HepG2 (cell line): ENCODE results near the gene LENG1. TPM values are rescaled to one million over a fixed set of nuclear protein-coding genes. Genes with fewer than 3 reads are reported as not detected.

Experiments used
- ARID2 ChIP-seq: sonication (generic); formaldehyde crosslinking; IDR thresholded peaks from 2 replicates; pipeline ENCODE4 v1.8.1; 2022; ENCODE audit warnings: mild to moderate bottlenecking, missing genetic modification reagents, borderline replicate concordance
- ATF7-NPFF ChIP-seq: sonication (generic); formaldehyde crosslinking; IDR thresholded peaks from 2 replicates; pipeline ENCODE4 v1.8.1; 2023; ENCODE audit warnings: mild to moderate bottlenecking, low read depth, missing genetic modification reagents, moderate library complexity
- BORCS8-MEF2B ChIP-seq: sonication (generic); formaldehyde crosslinking; IDR thresholded peaks from 2 replicates; pipeline ENCODE4 v1.8.0; 2022; ENCODE audit warnings: mild to moderate bottlenecking, missing genetic modification reagents
- EED ChIP-seq: sonication (generic); formaldehyde crosslinking; IDR thresholded peaks from 2 replicates; pipeline ENCODE4 v1.5.0; 2020; ENCODE audit warnings: mild to moderate bottlenecking, missing genetic modification reagents
- JUN ChIP-seq: sonication (generic); formaldehyde crosslinking; IDR thresholded peaks from 2 replicates; pipeline ENCODE4 v1.4.0; 2020; ENCODE audit warnings: mild to moderate bottlenecking, missing genetic modification reagents
- SMYD3 ChIP-seq: sonication (generic); formaldehyde crosslinking; IDR thresholded peaks from 2 replicates; pipeline ENCODE4 v1.8.1; 2023; ENCODE audit warnings: mild to moderate bottlenecking, missing genetic modification reagents
- ZNF354B ChIP-seq: sonication (generic); formaldehyde crosslinking; IDR thresholded peaks from 2 replicates; pipeline ENCODE4 v1.8.0; 2022; ENCODE audit warnings: mild to moderate bottlenecking, missing genetic modification reagents
- ZNF746 ChIP-seq: sonication (generic); formaldehyde crosslinking; IDR thresholded peaks from 2 replicates; pipeline ENCODE4 v1.8.0; 2022; ENCODE audit warnings: mild to moderate bottlenecking, missing genetic modification reagents
- ZNF891 ChIP-seq: sonication (generic); formaldehyde crosslinking; IDR thresholded peaks from 2 replicates; pipeline ENCODE4 v1.5.0; 2020; ENCODE audit warnings: mild to moderate bottlenecking, missing genetic modification reagents
- ZSCAN29 ChIP-seq: sonication (generic); formaldehyde crosslinking; conservative IDR thresholded peaks from 2 replicates; pipeline ENCODE4 v1.4.0; 2020; ENCODE audit warnings: mild to moderate bottlenecking, missing genetic modification reagents
- ZSCAN31 ChIP-seq: sonication (generic); formaldehyde crosslinking; IDR thresholded peaks from 2 replicates; pipeline ENCODE4 v1.5.0; 2020; ENCODE audit warnings: low read depth, mild to moderate bottlenecking, missing genetic modification reagents
- polyA plus RNA-seq, 8 experiments: library from polyadenylated mRNA; depleted of rRNA in 3 of 8; stranded (reverse) in 7 of 8; unstranded in 1 of 8; fragments of >200 nt; fragmentation: Illumina TruSeq in 4 of 8; extraction: Trizol in 4 of 8; gene quantifications; 2 replicates each; pipeline versions ENCODE4 v1.2.1 to v1.2.3, GENCODE V29; 2011 to 2016; ENCODE audit warnings: low read depth in 4 of 8, missing spikeins in 1 of 8, mixed read lengths in 1 of 8; ENCODE audit not compliant: insufficient read depth in 1 of 8
- total RNA-seq, 5 experiments: library from RNA; depleted of rRNA; stranded (reverse); fragments of >200 nt; fragmentation: Illumina TruSeq; extraction: Trizol; gene quantifications; 2 replicates each; pipeline ENCODE4 v1.2.3, GENCODE V29; 2016; ENCODE audit warnings: low read depth in 1 of 5
- TF ChIP-seq, protein P1 (sequence below): sonication (generic); formaldehyde crosslinking; IDR thresholded peaks from 2 replicates; pipeline ENCODE4 v1.5.0; 2020; ENCODE audit warnings: mild to moderate bottlenecking, missing genetic modification reagents, moderate library complexity
- TF ChIP-seq, protein P2 (sequence below): sonication (generic); formaldehyde crosslinking; IDR thresholded peaks from 2 replicates; pipeline ENCODE4 v1.8.1; 2023; ENCODE audit warnings: mild to moderate bottlenecking, missing genetic modification reagents, borderline replicate concordance
- TF ChIP-seq, protein P3 (sequence below): sonication (generic); formaldehyde crosslinking; IDR thresholded peaks from 2 replicates; pipeline ENCODE4 v1.8.1; 2023; ENCODE audit warnings: mild to moderate bottlenecking, missing genetic modification reagents
- TF ChIP-seq, protein P4 (sequence below): sonication (generic); formaldehyde crosslinking; IDR thresholded peaks from 2 replicates; pipeline ENCODE4 v1.4.0; 2020; ENCODE audit warnings: mild to moderate bottlenecking, missing genetic modification reagents
- TF ChIP-seq, protein P5 (sequence below): sonication (generic); formaldehyde crosslinking; IDR thresholded peaks from 2 replicates; pipeline ENCODE4 v1.9.0; 2022; ENCODE audit warnings: missing genetic modification reagents, mild to moderate bottlenecking, borderline replicate concordance
- TF ChIP-seq, protein P6 (sequence below): sonication (generic); formaldehyde crosslinking; IDR thresholded peaks from 2 replicates; pipeline ENCODE4 v1.4.0; 2020; ENCODE audit warnings: mild to moderate bottlenecking, missing genetic modification reagents

The LENG1 gene
- total and polyA plus RNA-seq, 2 of the 13 experiments (the other 11 are each of a cell fraction or from before 2014, with no cell fraction given) = 1.8 to 3.8 TPM

DNA sequence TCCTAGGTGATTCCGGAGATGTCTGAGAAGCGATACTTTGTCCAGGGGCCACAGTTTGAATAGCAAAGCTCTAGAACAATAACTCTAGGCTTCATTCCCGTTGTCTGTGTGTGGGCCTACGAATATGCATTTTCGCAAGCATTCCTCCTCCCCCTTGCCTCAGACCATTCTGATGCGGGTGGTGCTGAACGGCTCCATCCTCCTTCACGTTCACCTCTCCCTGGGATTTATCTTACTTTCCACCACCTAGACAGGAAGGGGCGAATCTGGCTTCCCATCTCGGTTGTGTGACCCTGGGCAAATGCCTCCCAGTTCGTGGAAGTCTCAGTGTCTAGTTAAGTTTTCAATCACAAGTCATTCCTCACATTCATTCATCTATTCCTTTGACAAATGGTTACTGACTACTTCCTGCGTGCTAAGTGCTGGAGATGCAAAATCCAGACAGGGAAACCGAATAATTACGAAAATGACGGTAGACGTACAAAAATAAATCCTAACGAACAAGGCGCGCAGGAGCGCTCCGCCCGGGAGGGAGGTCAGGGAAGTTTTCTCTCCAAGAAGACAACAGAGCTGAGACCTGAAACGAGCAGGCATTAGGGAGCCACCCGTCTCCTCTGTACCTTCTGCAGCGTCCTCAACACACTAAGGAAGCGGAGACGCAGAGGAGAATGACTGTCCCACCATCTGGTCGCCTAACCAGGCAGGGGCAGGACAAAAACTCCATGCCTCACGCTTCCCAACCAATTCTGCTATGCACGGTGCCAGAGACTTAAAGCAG, 23.2 kb downstream of the LENG1 start (continued):
- TF ChIP-seq, protein P1, sequence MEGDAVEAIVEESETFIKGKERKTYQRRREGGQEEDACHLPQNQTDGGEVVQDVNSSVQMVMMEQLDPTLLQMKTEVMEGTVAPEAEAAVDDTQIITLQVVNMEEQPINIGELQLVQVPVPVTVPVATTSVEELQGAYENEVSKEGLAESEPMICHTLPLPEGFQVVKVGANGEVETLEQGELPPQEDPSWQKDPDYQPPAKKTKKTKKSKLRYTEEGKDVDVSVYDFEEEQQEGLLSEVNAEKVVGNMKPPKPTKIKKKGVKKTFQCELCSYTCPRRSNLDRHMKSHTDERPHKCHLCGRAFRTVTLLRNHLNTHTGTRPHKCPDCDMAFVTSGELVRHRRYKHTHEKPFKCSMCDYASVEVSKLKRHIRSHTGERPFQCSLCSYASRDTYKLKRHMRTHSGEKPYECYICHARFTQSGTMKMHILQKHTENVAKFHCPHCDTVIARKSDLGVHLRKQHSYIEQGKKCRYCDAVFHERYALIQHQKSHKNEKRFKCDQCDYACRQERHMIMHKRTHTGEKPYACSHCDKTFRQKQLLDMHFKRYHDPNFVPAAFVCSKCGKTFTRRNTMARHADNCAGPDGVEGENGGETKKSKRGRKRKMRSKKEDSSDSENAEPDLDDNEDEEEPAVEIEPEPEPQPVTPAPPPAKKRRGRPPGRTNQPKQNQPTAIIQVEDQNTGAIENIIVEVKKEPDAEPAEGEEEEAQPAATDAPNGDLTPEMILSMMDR (CRISPR knock-in tag) = 0 out of 2 replicates have a peak, but pooled peaks have one; percentile 1
- TF ChIP-seq ZSCAN29 (CRISPR knock-in tag) (0 out of 2 replicates have a peak, but pooled peaks have one; percentile 42), ZNF891 (CRISPR knock-in tag) (no peak), ZSCAN31 (CRISPR knock-in tag) (0 out of 2 replicates have a peak, but pooled peaks have one; percentile 24), ATF7-NPFF (CRISPR knock-in tag) (no peak), EED (0 out of 2 replicates have a peak, but pooled peaks have one; percentile 53), BORCS8-MEF2B (CRISPR knock-in tag) (peak; percentile 42), ZNF354B (CRISPR knock-in tag) (0 out of 2 replicates have a peak, but pooled peaks have one; percentile 62), JUN (CRISPR knock-in tag) (no peak), SMYD3 (CRISPR knock-in tag) (0 out of 2 replicates have a peak, but pooled peaks have one; percentile 47), ARID2 (CRISPR knock-in tag) (peak; percentile 60; the same call in 1 of the 2 replicates), ZNF746 (CRISPR knock-in tag) (no peak)
- TF ChIP-seq, protein P2, sequence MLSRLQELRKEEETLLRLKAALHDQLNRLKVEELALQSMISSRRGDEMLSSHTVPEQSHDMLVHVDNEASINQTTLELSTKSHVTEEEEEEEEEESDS = no peak
- TF ChIP-seq, protein P3, sequence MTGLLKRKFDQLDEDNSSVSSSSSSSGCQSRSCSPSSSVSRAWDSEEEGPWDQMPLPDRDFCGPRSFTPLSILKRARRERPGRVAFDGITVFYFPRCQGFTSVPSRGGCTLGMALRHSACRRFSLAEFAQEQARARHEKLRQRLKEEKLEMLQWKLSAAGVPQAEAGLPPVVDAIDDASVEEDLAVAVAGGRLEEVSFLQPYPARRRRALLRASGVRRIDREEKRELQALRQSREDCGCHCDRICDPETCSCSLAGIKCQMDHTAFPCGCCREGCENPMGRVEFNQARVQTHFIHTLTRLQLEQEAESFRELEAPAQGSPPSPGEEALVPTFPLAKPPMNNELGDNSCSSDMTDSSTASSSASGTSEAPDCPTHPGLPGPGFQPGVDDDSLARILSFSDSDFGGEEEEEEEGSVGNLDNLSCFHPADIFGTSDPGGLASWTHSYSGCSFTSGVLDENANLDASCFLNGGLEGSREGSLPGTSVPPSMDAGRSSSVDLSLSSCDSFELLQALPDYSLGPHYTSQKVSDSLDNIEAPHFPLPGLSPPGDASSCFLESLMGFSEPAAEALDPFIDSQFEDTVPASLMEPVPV (CRISPR knock-in tag) = 0 out of 2 replicates have a peak, but pooled peaks have one; percentile 19
- TF ChIP-seq, protein P4, sequence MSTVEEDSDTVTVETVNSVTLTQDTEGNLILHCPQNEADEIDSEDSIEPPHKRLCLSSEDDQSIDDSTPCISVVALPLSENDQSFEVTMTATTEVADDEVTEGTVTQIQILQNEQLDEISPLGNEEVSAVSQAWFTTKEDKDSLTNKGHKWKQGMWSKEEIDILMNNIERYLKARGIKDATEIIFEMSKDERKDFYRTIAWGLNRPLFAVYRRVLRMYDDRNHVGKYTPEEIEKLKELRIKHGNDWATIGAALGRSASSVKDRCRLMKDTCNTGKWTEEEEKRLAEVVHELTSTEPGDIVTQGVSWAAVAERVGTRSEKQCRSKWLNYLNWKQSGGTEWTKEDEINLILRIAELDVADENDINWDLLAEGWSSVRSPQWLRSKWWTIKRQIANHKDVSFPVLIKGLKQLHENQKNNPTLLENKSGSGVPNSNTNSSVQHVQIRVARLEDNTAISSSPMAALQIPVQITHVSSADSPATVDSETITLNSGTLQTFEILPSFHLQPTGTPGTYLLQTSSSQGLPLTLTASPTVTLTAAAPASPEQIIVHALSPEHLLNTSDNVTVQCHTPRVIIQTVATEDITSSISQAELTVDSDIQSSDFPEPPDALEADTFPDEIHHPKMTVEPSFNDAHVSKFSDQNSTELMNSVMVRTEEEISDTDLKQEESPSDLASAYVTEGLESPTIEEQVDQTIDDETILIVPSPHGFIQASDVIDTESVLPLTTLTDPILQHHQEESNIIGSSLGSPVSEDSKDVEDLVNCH (CRISPR knock-in tag) = 0 out of 2 replicates have a peak, but pooled peaks have one; percentile 35
- TF ChIP-seq, protein P5, sequence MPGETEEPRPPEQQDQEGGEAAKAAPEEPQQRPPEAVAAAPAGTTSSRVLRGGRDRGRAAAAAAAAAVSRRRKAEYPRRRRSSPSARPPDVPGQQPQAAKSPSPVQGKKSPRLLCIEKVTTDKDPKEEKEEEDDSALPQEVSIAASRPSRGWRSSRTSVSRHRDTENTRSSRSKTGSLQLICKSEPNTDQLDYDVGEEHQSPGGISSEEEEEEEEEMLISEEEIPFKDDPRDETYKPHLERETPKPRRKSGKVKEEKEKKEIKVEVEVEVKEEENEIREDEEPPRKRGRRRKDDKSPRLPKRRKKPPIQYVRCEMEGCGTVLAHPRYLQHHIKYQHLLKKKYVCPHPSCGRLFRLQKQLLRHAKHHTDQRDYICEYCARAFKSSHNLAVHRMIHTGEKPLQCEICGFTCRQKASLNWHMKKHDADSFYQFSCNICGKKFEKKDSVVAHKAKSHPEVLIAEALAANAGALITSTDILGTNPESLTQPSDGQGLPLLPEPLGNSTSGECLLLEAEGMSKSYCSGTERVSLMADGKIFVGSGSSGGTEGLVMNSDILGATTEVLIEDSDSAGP (CRISPR knock-in tag) = peak; percentile 13; the same call in 1 of the 2 replicates
- TF ChIP-seq, protein P6, sequence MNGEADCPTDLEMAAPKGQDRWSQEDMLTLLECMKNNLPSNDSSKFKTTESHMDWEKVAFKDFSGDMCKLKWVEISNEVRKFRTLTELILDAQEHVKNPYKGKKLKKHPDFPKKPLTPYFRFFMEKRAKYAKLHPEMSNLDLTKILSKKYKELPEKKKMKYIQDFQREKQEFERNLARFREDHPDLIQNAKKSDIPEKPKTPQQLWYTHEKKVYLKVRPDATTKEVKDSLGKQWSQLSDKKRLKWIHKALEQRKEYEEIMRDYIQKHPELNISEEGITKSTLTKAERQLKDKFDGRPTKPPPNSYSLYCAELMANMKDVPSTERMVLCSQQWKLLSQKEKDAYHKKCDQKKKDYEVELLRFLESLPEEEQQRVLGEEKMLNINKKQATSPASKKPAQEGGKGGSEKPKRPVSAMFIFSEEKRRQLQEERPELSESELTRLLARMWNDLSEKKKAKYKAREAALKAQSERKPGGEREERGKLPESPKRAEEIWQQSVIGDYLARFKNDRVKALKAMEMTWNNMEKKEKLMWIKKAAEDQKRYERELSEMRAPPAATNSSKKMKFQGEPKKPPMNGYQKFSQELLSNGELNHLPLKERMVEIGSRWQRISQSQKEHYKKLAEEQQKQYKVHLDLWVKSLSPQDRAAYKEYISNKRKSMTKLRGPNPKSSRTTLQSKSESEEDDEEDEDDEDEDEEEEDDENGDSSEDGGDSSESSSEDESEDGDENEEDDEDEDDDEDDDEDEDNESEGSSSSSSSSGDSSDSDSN (CRISPR knock-in tag) = 0 out of 2 replicates have a peak, but pooled peaks have one; percentile 45
